Uterus (tissue), 2 donors: ENCODE measurements around the gene PLPP1.

ENCODE experiments used
- POLR2A ChIP-seq, 2 donors: fragments of 450-650 bp; IDR thresholded peaks; one replicate each; pipeline ENCODE4 v1.6.1; 2016; ENCODE audit warnings: antibody characterized with exemption in 2 of 2, mild to moderate bottlenecking in 1 of 2, moderate library complexity in 1 of 2
- TF ChIP-seq, protein P1 (sequence below), 4 experiments: fragments of 200-600 bp in 2 of 4; fragments of 450-650 bp in 2 of 4; sonication (generic) in 2 of 4; IDR thresholded peaks; one replicate each; pipeline ENCODE4 v1.5.1; 2016 to 2019; ENCODE audit warnings: antibody characterized with exemption in 4 of 4, mild to moderate bottlenecking in 2 of 4, moderate library complexity in 1 of 4

DNA sequence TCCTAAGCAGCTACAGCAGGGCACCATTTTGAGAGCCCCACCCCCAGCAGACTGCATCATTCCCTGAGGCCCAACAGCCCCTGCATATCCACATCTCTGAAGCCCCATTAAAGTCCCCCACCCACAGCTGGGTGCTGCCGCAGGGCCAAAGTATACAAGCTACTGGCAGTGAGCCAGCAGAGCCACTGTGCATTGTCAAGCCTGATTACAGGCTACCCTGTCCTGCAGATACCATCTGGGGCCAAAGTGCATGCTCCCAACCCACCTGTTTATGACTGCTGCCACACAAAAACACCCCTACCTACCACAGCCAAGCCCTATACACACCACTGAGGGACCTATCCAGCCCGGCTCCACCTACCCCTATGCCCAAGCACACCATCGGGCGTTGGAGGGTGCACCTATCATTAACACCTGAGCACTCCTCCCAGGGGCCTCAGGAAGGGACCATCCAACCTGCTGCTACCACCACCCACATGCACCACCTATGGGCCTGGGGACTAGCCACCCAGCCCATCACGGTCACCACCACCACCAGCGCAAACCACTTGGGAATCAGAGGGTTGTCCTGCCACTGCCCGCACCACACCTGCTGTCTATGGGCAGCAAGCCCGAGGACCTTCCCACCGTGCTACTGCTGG, 105.0 kb downstream of the PLPP1 start:
- TF ChIP-seq, protein P1, sequence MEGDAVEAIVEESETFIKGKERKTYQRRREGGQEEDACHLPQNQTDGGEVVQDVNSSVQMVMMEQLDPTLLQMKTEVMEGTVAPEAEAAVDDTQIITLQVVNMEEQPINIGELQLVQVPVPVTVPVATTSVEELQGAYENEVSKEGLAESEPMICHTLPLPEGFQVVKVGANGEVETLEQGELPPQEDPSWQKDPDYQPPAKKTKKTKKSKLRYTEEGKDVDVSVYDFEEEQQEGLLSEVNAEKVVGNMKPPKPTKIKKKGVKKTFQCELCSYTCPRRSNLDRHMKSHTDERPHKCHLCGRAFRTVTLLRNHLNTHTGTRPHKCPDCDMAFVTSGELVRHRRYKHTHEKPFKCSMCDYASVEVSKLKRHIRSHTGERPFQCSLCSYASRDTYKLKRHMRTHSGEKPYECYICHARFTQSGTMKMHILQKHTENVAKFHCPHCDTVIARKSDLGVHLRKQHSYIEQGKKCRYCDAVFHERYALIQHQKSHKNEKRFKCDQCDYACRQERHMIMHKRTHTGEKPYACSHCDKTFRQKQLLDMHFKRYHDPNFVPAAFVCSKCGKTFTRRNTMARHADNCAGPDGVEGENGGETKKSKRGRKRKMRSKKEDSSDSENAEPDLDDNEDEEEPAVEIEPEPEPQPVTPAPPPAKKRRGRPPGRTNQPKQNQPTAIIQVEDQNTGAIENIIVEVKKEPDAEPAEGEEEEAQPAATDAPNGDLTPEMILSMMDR (IDR thresholded peaks at IDR 0.05): no peak
- TF ChIP-seq POLR2A (IDR thresholded peaks at IDR 0.05): no peak
